Endothelial cell of umbilical vein (primary cell): Measurements from ENCODE around the gene C1RL. TPM values are rescaled to one million over a fixed set of nuclear protein-coding genes. Genes with fewer than 3 reads are reported as not detected.

Experiments
- BruUV-seq: library from RNA; stranded (reverse); fragments of 400-500 nt; replicated peaks from 2 replicates; lab custom pipeline; 2021; lab: Mats Ljungman, UMichigan
- CTCF ChIA-PET: fragments of 300-600, 350-600 bp; sonication (Branson Sonifier 250); formaldehyde crosslinking; loops from one replicate; lab custom pipeline; 2021; ENCODE audit warnings: antibody characterized with exemption, inconsistent platforms; lab: Charles Lee
- POLR2A ChIA-PET: fragments of 300-600, 350-600 bp; sonication (Branson Sonifier 250); formaldehyde crosslinking; loops from one replicate; lab custom pipeline; 2021; ENCODE audit warnings: antibody characterized with exemption, inconsistent platforms; lab: Charles Lee
- DNase-seq: peaks from one replicate; pipeline ENCODE4 v3.0.0-alpha.2; 2011; ENCODE audit warnings: low read depth, low spot score
- FAIRE-seq: peaks from 2 replicates; lab custom pipeline; 2011; peaks lifted over from hg19 to GRCh38; lab: Jason Lieb, UNC
- H2AFZ ChIP-seq: 2 replicates; pipeline ENCODE4 v1.6.0; 2012; ENCODE audit warnings: low read depth, low read length, control low read depth, inconsistent platforms
- H3K27ac ChIP-seq: 2 replicates; pipeline ENCODE4 v1.5.1; 2011; ENCODE audit warnings: low read depth, mild to moderate bottlenecking, control low read depth, low read length, moderate library complexity; ENCODE audit not compliant: insufficient read depth
- H3K27me3 ChIP-seq, 2 experiments: 2 replicates each; pipeline versions ENCODE4 v1.6.0 to v1.6.1; 2011; ENCODE audit warnings: low read length in 2 of 2, mixed read lengths in 1 of 2; ENCODE audit not compliant: control insufficient read depth in 2 of 2, insufficient read depth in 2 of 2
- H3K36me3 ChIP-seq, 2 experiments: 2 replicates in 1 of 2; 3 replicates in 1 of 2; pipeline ENCODE4 v1.5.1; 2011; ENCODE audit warnings: low read length in 2 of 2, mild to moderate bottlenecking in 1 of 2, moderate library complexity in 1 of 2; ENCODE audit not compliant: control insufficient read depth in 2 of 2, insufficient read depth in 2 of 2; ENCODE audit errors: extremely low read depth in 1 of 2
- H3K4me1 ChIP-seq: 3 replicates; pipeline ENCODE4 v1.5.1; 2011; ENCODE audit warnings: mild to moderate bottlenecking, low read length; ENCODE audit not compliant: control insufficient read depth, insufficient read depth; ENCODE audit errors: extremely low read depth
- H3K4me2 ChIP-seq: 2 replicates; pipeline ENCODE4 v1.6.1; 2011; ENCODE audit warnings: low read length, control low read depth, mixed read lengths; ENCODE audit not compliant: insufficient read depth
- H3K4me3 ChIP-seq, 3 experiments: fragments of 200-600 bp in 1 of 3; sonication (generic), shearing (Covaris generic) in 1 of 3; replicated peaks in 1 of 3; 2 replicates each; pipeline ENCODE4 v1.5.1; 2011 to 2016; ENCODE audit warnings: control low read depth in 3 of 3, low read length in 3 of 3, mild to moderate bottlenecking in 2 of 3, inconsistent platforms in 1 of 3, low read depth in 1 of 3, moderate library complexity in 1 of 3; ENCODE audit not compliant: insufficient read depth in 1 of 3
- H3K79me2 ChIP-seq: 2 replicates; pipeline ENCODE4 v1.6.0; 2012; ENCODE audit warnings: low read length, inconsistent platforms; ENCODE audit not compliant: control insufficient read depth, insufficient read depth
- H3K9ac ChIP-seq: replicated peaks from 2 replicates; pipeline ENCODE3; 2011; ENCODE audit warnings: low read length, control low read depth; ENCODE audit not compliant: insufficient read depth; ENCODE audit errors: extremely low read depth
- H3K9me1 ChIP-seq: replicated peaks from 3 replicates; pipeline ENCODE4 v1.6.0; 2011; ENCODE audit warnings: mild to moderate bottlenecking, low read length; ENCODE audit not compliant: control insufficient read depth, insufficient read depth; ENCODE audit errors: extremely low read depth
- H3K9me3 ChIP-seq: replicated peaks from 2 replicates; pipeline ENCODE4 v1.5.1; 2012; ENCODE audit warnings: low read length, inconsistent platforms; ENCODE audit not compliant: control insufficient read depth, insufficient read depth
- H4K20me1 ChIP-seq: replicated peaks from 2 replicates; pipeline ENCODE3; 2011; ENCODE audit warnings: mild to moderate bottlenecking, low read length; ENCODE audit not compliant: control insufficient read depth, insufficient read depth; ENCODE audit errors: extremely low read depth
- EZH2 ChIP-seq: IDR thresholded peaks from 2 replicates; pipeline ENCODE4 v1.6.1; 2012; ENCODE audit warnings: borderline replicate concordance, low read depth, mild to moderate bottlenecking, moderate library complexity, low read length, inconsistent platforms; ENCODE audit not compliant: severe bottlenecking
- FOS ChIP-seq: IDR thresholded peaks from 2 replicates; pipeline ENCODE4 v1.6.1; 2011; ENCODE audit warnings: mild to moderate bottlenecking, low read length, moderate library complexity, borderline replicate concordance; ENCODE audit not compliant: insufficient read depth
- GATA2 ChIP-seq: IDR thresholded peaks from 2 replicates; pipeline ENCODE4 v1.7.0; 2011; ENCODE audit warnings: low read depth, mild to moderate bottlenecking, moderate library complexity, mixed read lengths, low read length; ENCODE audit not compliant: insufficient read length, insufficient read depth
- JUN ChIP-seq: IDR thresholded peaks from 2 replicates; pipeline ENCODE4 v1.6.1; 2011; ENCODE audit warnings: borderline replicate concordance, low read depth; ENCODE audit not compliant: insufficient read length, insufficient read depth
- MYC ChIP-seq: IDR thresholded peaks from one replicate; pipeline ENCODE4 v1.6.1; 2011; ENCODE audit warnings: mild to moderate bottlenecking, low read depth, low read length
- POLR2A ChIP-seq: IDR thresholded peaks from 2 replicates; pipeline ENCODE4 v1.6.1; 2012; ENCODE audit warnings: low read depth, mild to moderate bottlenecking, control low read depth, low read length
- POLR2AphosphoS5 ChIP-seq: IDR thresholded peaks from 2 replicates; pipeline ENCODE4 v1.6.1; 2012; ENCODE audit warnings: low read depth, mild to moderate bottlenecking, control low read depth, low read length, moderate library complexity; ENCODE audit not compliant: insufficient read depth
- dilution Hi-C: fragments of 300-500 bp; cut with MboI; formaldehyde crosslinking; loops from one replicate; pipeline ENCODE4 v1.15.0; 2019; ENCODE audit warnings: low sequenced_read_pairs; ENCODE audit not compliant: extremely low pct_ligation_motif_present
- intact Hi-C: fragments of 100-400 bp; cut with micrococcal nuclease; formaldehyde crosslinking; loops from one replicate; pipeline ENCODE4 v1.10.0; 2022
- polyA plus RNA-seq, 4 experiments: library from polyadenylated mRNA; depleted of rRNA in 3 of 4; stranded (reverse) in 3 of 4; unstranded in 1 of 4; fragments of >200 nt; gene quantifications; 2 replicates each; pipeline versions ENCODE4 v1.2.1 to v1.2.3, GENCODE V29; 2011 to 2012; ENCODE audit warnings: missing spikeins in 1 of 4
- total RNA-seq: library from RNA; stranded (reverse); gene quantifications from 2 replicates; pipeline ENCODE4 v1.2.3, GENCODE V29; 2021
- TF ChIP-seq, protein P1 (sequence below): IDR thresholded peaks from 2 replicates; pipeline ENCODE4 v1.6.1; 2011; ENCODE audit not compliant: insufficient read depth, insufficient read length
- TF ChIP-seq, protein P2 (sequence below), 2 donors: IDR thresholded peaks; 1 replicate in 1 of 2; 2 replicates in 1 of 2; pipeline ENCODE4 v1.5.1; 2011; ENCODE audit warnings: low read length in 2 of 2, mild to moderate bottlenecking in 2 of 2, moderate library complexity in 2 of 2, control low read depth in 1 of 2, inconsistent platforms in 1 of 2, low read depth in 1 of 2; ENCODE audit not compliant: insufficient read depth in 1 of 2; ENCODE audit errors: extremely low read depth in 1 of 2

The C1RL gene
- total and polyA plus RNA-seq, 2 donors (not counting 3 experiments of a cell fraction or from before 2014, with no cell fraction given) = 20.9 to 25.0 TPM

DNA sequence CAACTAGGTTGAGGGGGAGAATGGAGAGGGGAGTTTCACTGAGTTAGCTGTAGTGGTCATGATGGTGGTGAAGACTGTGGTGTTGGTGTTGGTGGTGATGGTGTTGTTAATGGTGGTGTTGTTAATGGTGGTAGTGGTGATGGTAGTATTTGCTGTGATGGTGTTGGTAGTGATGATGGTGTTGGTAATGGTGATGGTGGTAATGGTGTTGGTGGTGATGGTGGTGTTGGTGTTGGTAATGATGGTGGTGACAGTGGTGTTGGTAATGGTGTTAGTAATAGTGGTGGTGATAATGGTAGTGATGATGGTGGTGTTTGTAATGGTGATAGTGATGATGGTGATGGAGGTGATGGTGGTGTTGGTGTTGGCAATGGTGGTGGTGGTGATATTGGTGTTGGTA is 25.9 kb downstream of the C1RL start:
- TF ChIP-seq MYC (no peak), FOS (no peak), GATA2 (no peak), EZH2 (no peak), POLR2AphosphoS5 (no peak), JUN (no peak), POLR2A (no peak)
- TF ChIP-seq, protein P1, sequence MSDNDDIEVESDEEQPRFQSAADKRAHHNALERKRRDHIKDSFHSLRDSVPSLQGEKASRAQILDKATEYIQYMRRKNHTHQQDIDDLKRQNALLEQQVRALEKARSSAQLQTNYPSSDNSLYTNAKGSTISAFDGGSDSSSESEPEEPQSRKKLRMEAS = no peak
- TF ChIP-seq, protein P2, sequence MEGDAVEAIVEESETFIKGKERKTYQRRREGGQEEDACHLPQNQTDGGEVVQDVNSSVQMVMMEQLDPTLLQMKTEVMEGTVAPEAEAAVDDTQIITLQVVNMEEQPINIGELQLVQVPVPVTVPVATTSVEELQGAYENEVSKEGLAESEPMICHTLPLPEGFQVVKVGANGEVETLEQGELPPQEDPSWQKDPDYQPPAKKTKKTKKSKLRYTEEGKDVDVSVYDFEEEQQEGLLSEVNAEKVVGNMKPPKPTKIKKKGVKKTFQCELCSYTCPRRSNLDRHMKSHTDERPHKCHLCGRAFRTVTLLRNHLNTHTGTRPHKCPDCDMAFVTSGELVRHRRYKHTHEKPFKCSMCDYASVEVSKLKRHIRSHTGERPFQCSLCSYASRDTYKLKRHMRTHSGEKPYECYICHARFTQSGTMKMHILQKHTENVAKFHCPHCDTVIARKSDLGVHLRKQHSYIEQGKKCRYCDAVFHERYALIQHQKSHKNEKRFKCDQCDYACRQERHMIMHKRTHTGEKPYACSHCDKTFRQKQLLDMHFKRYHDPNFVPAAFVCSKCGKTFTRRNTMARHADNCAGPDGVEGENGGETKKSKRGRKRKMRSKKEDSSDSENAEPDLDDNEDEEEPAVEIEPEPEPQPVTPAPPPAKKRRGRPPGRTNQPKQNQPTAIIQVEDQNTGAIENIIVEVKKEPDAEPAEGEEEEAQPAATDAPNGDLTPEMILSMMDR (IDR thresholded peaks at IDR 0.05; ENCODE audit: extremely low read depth in 1 of 2, insufficient read depth in 1 of 2, low read depth in 1 of 2, low read length in 2 of 2) = no peak
- H3K9ac ChIP-seq = no peak overlapping the region
- no peaks in the 10 kb centered on the region for H3K9me3 ChIP-seq
- ChIA-PET POLR2A (no interaction called here), CTCF (no interaction called here)
- no peak overlapping the region for H3K27ac ChIP-seq
- H3K27me3 ChIP-seq = peaks cover 0 to 3% of the 10 kb centered on the region in 2 experiments
- DNase-seq (no peak), FAIRE-seq (no peak)
- dilution Hi-C loops = no loop called here
- H2AFZ ChIP-seq = no peak overlapping the region
- BruUV-seq = no TSS peak
- H3K4me2 ChIP-seq = no peak overlapping the region
- no peaks in the 10 kb centered on the region for H3K79me2 ChIP-seq
- H3K9me1 ChIP-seq = no peaks in the 10 kb centered on the region
- H3K4me1 ChIP-seq = no peaks in the 10 kb centered on the region
- no peaks in the 10 kb centered on the region for H3K36me3 ChIP-seq
- intact Hi-C loops = no loop called here
- no peak overlapping the region for H3K4me3 ChIP-seq
- H4K20me1 ChIP-seq = no peaks in the 10 kb centered on the region
